HG03521 (cell line): ENCODE results near the gene ITPKB.
"Not testable (repeated sequence)": the region's sequence is repeated elsewhere in the genome, so short reads cannot be mapped to it uniquely, and the experiment has no call there.

Source experiments
- ATAC-seq: cut with Tn5 transposase; IDR thresholded peaks from one replicate; pipeline ENCODE4 v1.9.1; 2021; ENCODE audit warnings: mild to moderate bottlenecking, moderate library complexity; ENCODE audit not compliant: unreplicated experiment

Gene ITPKB

GRCh38 chr1:226606311-226607267 lies 132.5 kb downstream of the ITPKB start:
- ATAC-seq, result no peak

DNA sequence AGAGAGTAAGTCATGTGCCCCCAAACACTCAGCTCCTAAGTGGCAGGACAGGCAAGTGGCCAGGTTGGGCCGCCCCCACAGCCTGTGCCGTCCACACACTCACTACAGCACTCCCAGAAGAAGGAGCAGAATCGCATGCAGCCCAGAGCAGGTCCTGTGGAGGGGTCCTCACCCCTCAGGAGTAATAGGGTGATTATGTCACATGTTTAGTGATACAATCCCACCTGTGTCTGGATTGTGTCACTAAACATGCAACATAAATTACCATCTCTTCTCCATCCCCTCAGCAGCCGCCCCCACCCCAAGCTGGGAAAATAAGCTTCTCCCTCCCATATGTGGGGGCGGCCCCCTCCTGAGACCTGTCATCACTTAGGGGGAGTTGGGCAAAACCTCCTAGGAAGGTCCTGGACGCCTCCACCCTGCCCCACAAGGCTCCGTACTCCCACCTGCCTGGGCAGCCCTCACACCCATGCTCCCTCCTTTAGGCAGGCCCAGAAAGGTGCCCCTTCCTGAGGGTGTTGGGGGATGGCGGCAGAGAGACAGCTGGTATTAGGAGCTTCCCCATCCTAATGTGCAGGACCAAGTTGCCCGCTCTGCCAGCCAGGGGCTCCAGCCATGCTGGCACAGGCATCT lies 133.6 kb downstream of the ITPKB start:
- no peak for ATAC-seq

- ATAC-seq, result no peak
Observed at GRCh38 chr1:226604560-226605317, 134.3 kb downstream of the ITPKB start.

GRCh38 chr1:226603858-226604559 lies 135.1 kb downstream of the ITPKB start:
- no peak for ATAC-seq

GRCh38 chr1:226603022-226603857 lies 135.8 kb downstream of the ITPKB start:
- no peak for ATAC-seq

DNA sequence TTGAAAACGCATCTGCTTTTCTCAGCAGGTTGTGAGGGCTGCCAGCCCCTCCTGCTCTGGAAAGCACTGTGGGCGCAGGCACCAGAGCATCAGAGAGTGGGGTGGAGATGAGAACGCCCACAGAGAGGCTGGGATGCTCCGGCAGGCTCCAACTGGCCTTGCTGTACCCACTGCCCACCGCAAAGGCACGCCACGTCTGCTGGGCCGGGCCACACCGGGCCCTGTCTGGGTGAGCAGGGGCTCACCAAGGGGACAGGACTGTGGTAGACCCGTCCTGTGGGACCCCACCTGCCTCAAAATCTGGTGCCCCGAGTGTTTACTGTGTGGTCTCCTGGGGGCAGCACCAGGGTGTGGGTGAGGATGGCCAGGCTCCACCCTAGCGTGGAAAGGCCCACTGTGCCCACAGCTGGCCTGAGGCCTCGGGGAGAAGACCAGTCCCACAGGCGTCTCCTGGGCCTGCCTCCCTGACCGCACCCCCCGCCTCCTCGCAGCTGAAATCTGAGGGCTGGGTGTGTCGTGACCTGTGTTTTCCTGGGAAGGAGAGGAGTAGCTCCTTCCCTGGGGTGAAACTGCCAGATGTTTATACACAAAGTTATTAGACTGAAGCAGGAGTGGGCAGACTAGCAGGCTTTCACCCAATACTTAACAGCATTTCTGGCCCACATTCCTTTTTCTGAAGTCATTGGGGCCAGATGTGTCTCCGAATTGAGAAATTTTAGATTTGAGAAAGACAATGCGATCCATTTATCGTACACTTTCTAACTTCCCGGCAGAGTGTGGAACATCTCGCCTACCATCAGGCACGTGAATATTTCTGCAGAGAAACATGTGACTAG lies 136.7 kb downstream of the ITPKB start:
- ATAC-seq, result no peak

DNA sequence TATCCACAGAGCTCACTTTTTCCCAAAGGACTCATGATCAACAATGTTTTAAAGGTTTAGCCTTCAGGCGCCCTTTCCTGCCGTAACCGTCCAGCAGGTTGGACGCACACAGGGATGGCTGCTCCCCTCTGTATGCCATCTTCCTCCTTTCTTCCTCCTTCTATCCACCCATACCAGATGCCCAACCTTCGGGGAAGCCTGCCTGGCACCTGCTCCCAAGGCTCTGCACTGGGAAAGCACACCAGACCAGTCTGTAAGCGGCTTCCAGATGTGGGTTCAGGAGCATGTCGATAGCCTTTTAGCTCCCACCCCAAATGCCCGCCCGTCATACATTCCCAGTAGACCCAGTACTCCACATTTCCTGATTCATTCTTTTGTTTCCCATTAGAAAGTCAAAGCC lies 137.6 kb downstream of the ITPKB start:
- ATAC-seq, result no peak

- no peak for ATAC-seq
Observed at GRCh38 chr1:226600254-226600653, 138.8 kb downstream of the ITPKB start.

GRCh38 chr1:226599636-226600238 lies 139.3 kb downstream of the ITPKB start:
- no peak for ATAC-seq

GRCh38 chr1:226598955-226599354 lies 140.1 kb downstream of the ITPKB start:
- not testable (repeated sequence) for ATAC-seq

DNA sequence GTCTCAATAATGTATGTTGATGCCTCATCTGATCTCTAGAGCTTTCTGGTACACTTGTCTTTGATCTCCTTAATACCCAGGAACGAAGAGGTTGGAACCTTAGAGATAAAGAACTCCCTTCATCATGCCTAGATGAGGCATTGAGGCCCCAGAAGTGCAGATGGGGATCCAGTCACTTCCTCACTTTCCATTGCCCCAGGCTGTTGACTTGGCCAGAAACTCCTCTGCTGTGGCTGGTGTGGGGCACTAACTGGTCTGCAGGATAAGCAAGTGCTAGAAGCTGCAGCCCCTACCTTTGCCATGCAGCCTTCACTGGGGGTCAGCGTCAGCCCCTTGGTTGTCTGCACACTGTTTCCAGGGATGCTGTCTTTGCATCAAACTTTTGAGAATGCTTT lies 140.6 kb downstream of the ITPKB start:
- ATAC-seq, result no peak

GRCh38 chr1:226597616-226598454 lies 141.2 kb downstream of the ITPKB start:
- ATAC-seq, result no peak

GRCh38 chr1:226596531-226597165 lies 142.4 kb downstream of the ITPKB start:
- no peak for ATAC-seq

GRCh38 chr1:226593541-226593940 lies 145.5 kb downstream of the ITPKB start:
- no peak for ATAC-seq

DNA sequence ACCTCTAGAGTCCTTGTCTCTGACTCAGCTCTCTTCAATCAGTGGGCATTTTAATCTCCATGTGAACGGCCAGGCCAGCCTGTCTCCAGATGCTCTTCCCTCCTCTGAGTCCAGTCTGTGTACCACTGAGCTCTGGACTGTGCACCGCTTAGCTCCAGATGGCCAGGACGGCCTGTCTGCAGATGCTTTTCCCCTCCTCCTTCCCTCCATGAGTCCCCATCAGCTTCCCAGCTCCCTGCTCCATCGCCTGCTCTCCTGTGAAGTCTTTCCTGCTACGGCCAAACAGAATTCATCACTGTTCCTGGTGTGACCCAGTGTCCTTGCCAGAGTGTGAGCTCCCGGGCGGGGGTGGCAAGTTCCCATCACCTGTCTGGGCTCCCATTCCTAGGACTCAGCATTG lies 148.5 kb downstream of the ITPKB start:
- ATAC-seq, result no peak

GRCh38 chr1:226589008-226589733 lies 149.9 kb downstream of the ITPKB start:
- ATAC-seq, result no peak

GRCh38 chr1:226588484-226588883 lies 150.6 kb downstream of the ITPKB start:
- no peak for ATAC-seq
